Trophoblast cell (in vitro differentiated cells and primary cell): ENCODE data around the gene CYGB.

Experiments
- DNase-seq, 2 donors: peaks; one replicate each; pipeline ENCODE4 v3.0.0-alpha.2; 2016
- H2AFZ ChIP-seq: 2 replicates; pipeline ENCODE4 v1.6.1; 2013; ENCODE audit warnings: low read length, moderate library complexity, mild to moderate bottlenecking; ENCODE audit not compliant: insufficient read depth, poor library complexity
- H2AK5ac ChIP-seq: 2 replicates; pipeline ENCODE4 v1.6.1; 2013; ENCODE audit warnings: mild to moderate bottlenecking, low read length
- H2BK120ac ChIP-seq: 2 replicates; pipeline ENCODE4 v1.6.1; 2013; ENCODE audit warnings: low read length, mild to moderate bottlenecking, moderate library complexity; ENCODE audit not compliant: insufficient read depth, poor library complexity
- H2BK12ac ChIP-seq: 2 replicates; pipeline ENCODE4 v1.6.1; 2013; ENCODE audit warnings: mild to moderate bottlenecking, low read length, moderate library complexity
- H2BK5ac ChIP-seq: 2 replicates; pipeline ENCODE4 v1.6.1; 2013; ENCODE audit warnings: low read length, low read depth, moderate library complexity, mild to moderate bottlenecking; ENCODE audit not compliant: poor library complexity
- H3K14ac ChIP-seq: 2 replicates; pipeline ENCODE4 v1.6.1; 2013; ENCODE audit warnings: mild to moderate bottlenecking, low read length
- H3K18ac ChIP-seq: 2 replicates; pipeline ENCODE4 v1.6.1; 2013; ENCODE audit warnings: mild to moderate bottlenecking, low read length
- H3K23ac ChIP-seq: 2 replicates; pipeline ENCODE4 v1.6.1; 2013; ENCODE audit warnings: low read length
- H3K27ac ChIP-seq: 2 replicates; pipeline ENCODE4 v1.5.1; 2013; ENCODE audit warnings: low read depth, mild to moderate bottlenecking, inconsistent platforms, low read length, moderate library complexity
- H3K27me3 ChIP-seq: 2 replicates; pipeline ENCODE4 v1.6.1; 2013; ENCODE audit warnings: inconsistent platforms, mild to moderate bottlenecking, low read length, moderate library complexity; ENCODE audit not compliant: insufficient read depth
- H3K36me3 ChIP-seq, 2 experiments: 1 replicate in 1 of 2; 2 replicates in 1 of 2; pipeline ENCODE4 v1.6.1; 2013; ENCODE audit warnings: low read length in 2 of 2, mild to moderate bottlenecking in 2 of 2, moderate library complexity in 1 of 2; ENCODE audit not compliant: insufficient read depth in 2 of 2, control insufficient read depth in 1 of 2
- H3K4ac ChIP-seq: 2 replicates; pipeline ENCODE4 v1.6.1; 2013; ENCODE audit warnings: low read depth, mild to moderate bottlenecking, low read length, moderate library complexity
- H3K4me1 ChIP-seq, 2 experiments: 1 replicate in 1 of 2; 2 replicates in 1 of 2; pipeline ENCODE4 v1.6.1; 2013; ENCODE audit warnings: low read length in 2 of 2, mild to moderate bottlenecking in 2 of 2, moderate library complexity in 1 of 2; ENCODE audit not compliant: insufficient read depth in 2 of 2, control insufficient read depth in 1 of 2
- H3K4me2 ChIP-seq: 2 replicates; pipeline ENCODE4 v1.6.1; 2013; ENCODE audit warnings: inconsistent platforms, mild to moderate bottlenecking, low read length, moderate library complexity
- H3K4me3 ChIP-seq: 2 replicates; pipeline ENCODE4 v1.5.1; 2013; ENCODE audit warnings: mild to moderate bottlenecking, low read depth, low read length, inconsistent platforms
- H3K79me1 ChIP-seq: one replicate; pipeline ENCODE4 v1.6.1; 2013; ENCODE audit warnings: low read length
- H3K79me2 ChIP-seq: 2 replicates; pipeline ENCODE4 v1.6.1; 2013; ENCODE audit warnings: low read length, mild to moderate bottlenecking; ENCODE audit not compliant: control insufficient read depth, insufficient read depth, poor library complexity
- H3K9ac ChIP-seq: 2 replicates; pipeline ENCODE4 v1.6.1; 2013; ENCODE audit warnings: mild to moderate bottlenecking, low read length
- H3K9me3 ChIP-seq: 2 replicates; pipeline ENCODE4 v1.6.1; 2013; ENCODE audit warnings: low read depth, mild to moderate bottlenecking, control low read depth, inconsistent platforms, low read length; ENCODE audit not compliant: insufficient read depth
- H4K12ac ChIP-seq: 2 replicates; pipeline ENCODE4 v1.6.1; 2013; ENCODE audit warnings: low read depth, mild to moderate bottlenecking, low read length, moderate library complexity
- H4K8ac ChIP-seq: 2 replicates; pipeline ENCODE4 v1.6.1; 2013; ENCODE audit warnings: low read depth, mild to moderate bottlenecking, low read length, moderate library complexity
- H4K91ac ChIP-seq: one replicate; pipeline ENCODE4 v1.6.1; 2013; ENCODE audit warnings: low read depth, mild to moderate bottlenecking, low read length, moderate library complexity
- WGBS: extraction: QIAGEN DNeasy Blood & Tissue Kit; methylation state at CpG from one replicate; pipeline ENCODE4 v1.1.7; 2013; ENCODE audit warnings: missing lambda C conversion rate; ENCODE audit not compliant: insufficient read length, insufficient coverage; ENCODE audit errors: extremely low coverage; 5-methylcytosine and 5-hydroxymethylcytosine counted together

Gene CYGB

DNA sequence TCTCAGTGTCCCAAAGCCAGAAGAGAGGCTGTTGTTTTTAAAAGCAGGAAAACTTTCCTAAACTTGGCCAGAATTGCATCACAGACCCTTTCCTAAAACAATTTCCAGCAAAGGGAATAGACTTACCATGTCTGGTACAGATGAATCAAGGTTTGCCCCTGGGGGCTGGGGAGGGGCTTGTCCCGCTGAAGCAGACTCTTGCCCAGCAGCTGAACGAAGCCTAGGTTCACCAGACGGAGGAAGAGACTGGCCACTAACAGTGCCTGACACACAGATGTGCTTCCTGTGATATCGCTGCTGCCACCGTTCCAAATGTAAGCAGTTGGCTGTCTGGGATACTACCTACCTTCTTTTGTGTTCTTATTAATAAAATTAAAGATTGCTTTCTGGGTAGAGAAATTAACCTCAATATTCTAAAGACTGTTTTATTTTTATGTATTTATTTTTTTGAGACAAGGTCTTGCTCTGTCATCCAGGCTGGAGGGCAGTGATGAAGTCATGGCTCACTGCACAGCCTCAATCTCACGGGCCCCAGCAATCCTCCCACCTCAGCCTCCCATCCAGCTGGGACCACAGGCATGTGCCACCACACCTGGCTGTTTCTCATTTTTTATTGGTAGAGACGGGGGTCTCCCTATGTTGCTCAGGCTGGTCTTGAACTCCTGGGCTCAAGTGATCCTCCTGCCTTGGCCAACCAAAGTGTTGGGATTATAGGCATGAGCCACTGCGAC lies 15.8 kb upstream of the CYGB start:
- Histone ChIP-seq H2AFZ (peak overlapping the region; percentile 46), H3K79me1 (peaks cover 29% of the 10 kb centered on the region), H2BK12ac (peak overlapping the region; percentile 81), H3K23ac (no peak overlapping the region), H3K27ac (no peak overlapping the region), H3K4me2 (no peak overlapping the region), H3K18ac (no peak overlapping the region), H2BK120ac (peak overlapping the region; percentile 31), H4K8ac (no peak overlapping the region), H4K12ac (no peak overlapping the region), H3K36me3 (no peaks in the 10 kb centered on the region), H3K27me3 (no peaks in the 10 kb centered on the region), H3K4me1 (peaks cover 11 to 13% of the 10 kb centered on the region in 2 experiments), H3K79me2 (peaks cover 11% of the 10 kb centered on the region), H4K91ac (peak overlapping the region; percentile 35), H2BK5ac (peak overlapping the region; percentile 9), H3K4me3 (no peak overlapping the region), H3K9ac (no peak overlapping the region), H3K9me3 (no peaks in the 10 kb centered on the region), H3K4ac (no peak overlapping the region), H2AK5ac (no peak overlapping the region), H3K14ac (peak overlapping the region; percentile 57)
- whole genome bisulfite sequencing, result no CpG with 5 or more reads among the region's 8 CpGs
- peak in 1 of 2 donors; percentile 35 for DNase-seq

DNA sequence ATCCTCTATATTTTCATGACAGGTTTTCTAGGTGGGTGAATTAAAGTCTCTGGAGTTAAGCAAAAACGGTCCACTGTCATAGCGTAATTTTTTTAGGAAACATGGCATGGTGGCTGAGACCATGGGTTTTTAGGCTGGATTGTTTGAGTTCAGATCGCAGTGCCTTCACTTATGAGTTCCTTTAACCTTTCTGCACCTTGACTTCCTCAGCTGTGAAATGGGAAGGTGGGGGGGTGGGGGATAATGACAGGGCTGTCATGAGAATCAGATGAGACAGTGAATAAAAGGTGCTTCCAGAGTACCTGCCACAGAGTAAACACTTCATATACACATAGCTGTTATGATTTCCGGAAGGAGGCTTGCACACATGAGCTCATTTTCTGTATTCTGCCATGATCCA lies 14.2 kb upstream of the CYGB start:
- H4K8ac ChIP-seq, result peak overlapping the region; percentile 53
- DNase-seq, result no peak
- whole genome bisulfite sequencing, result no CpG with 5 or more reads among the region's 4 CpGs
- H3K14ac ChIP-seq, result peak overlapping the region; percentile 60
- no peaks in the 10 kb centered on the region for H3K79me2 ChIP-seq
- peak overlapping the region; percentile 61 for H2BK5ac ChIP-seq
- H4K91ac ChIP-seq, result peak overlapping the region; percentile 74
- H2AFZ ChIP-seq, result no peak overlapping the region
- no peak overlapping the region for H3K18ac ChIP-seq
- H4K12ac ChIP-seq, result no peak overlapping the region
- no peak overlapping the region for H3K23ac ChIP-seq
- H3K4me2 ChIP-seq, result no peak overlapping the region
- H2BK12ac ChIP-seq, result peak overlapping the region; percentile 77
- peaks cover 13 to 14% of the 10 kb centered on the region in 2 experiments for H3K4me1 ChIP-seq
- no peak overlapping the region for H3K4me3 ChIP-seq
- H3K27ac ChIP-seq, result peak overlapping the region; percentile 43
- H3K79me1 ChIP-seq, result peaks cover 15% of the 10 kb centered on the region
- H2AK5ac ChIP-seq, result no peak overlapping the region
- H3K27me3 ChIP-seq, result no peaks in the 10 kb centered on the region
- no peaks in the 10 kb centered on the region for H3K9me3 ChIP-seq
- no peaks in the 10 kb centered on the region for H3K36me3 ChIP-seq
- H3K4ac ChIP-seq, result peak overlapping the region; percentile 76
- H3K9ac ChIP-seq, result no peak overlapping the region
- H2BK120ac ChIP-seq, result peak overlapping the region; percentile 83

DNA sequence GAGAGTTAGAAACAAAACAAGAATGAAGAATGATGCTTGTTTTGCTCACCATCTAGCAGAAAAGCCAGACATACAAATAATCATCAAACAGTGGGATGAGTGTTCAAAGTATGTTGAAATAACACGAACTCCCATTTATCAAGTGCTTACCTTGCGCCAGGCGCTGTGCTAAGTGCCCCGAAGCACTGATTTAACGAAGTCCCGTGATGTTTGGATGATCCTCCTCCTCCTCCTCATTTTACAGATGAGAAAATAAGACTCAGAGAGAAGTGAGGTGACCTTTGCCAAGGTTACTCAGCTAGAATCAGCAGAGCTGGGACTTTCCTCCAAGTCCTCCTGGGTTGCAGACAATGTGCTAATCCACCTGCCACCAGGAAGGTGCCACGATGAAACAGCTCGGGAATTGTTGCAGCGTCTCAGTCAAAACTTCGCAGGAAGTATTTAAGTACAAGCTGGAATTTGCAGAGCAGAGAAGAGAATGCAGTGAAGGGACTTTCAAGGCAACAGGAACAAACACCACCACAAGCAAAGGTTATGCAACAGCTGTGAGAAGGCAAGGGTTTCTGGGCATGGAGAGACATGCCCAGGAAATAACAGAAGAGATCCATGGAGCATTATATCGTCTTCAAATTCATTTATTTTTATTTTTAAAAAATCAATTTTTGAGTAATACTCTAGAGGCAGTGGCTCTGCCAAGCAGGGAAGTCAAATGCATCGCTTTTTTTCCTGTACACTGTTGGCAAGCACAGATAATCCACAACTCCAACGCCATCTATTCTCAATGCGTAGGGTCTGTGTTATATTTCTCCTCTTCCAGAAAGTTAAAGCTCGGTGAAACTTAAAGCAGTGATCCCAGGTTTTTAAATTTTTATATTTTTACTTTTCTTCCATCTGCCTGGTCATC lies 13.5 kb upstream of the CYGB start:
- Histone ChIP-seq H3K23ac (no peak overlapping the region), H2BK120ac (no peak overlapping the region), H3K18ac (peak overlapping the region; percentile 27), H3K79me2 (no peaks in the 10 kb centered on the region), H3K9me3 (no peaks in the 10 kb centered on the region), H3K14ac (no peak overlapping the region), H3K27me3 (no peaks in the 10 kb centered on the region), H3K27ac (peak overlapping the region; percentile 33), H2AFZ (no peak overlapping the region), H4K8ac (peak overlapping the region; percentile 16), H2BK5ac (peak overlapping the region; percentile 61), H4K12ac (no peak overlapping the region), H3K4ac (no peak overlapping the region), H2AK5ac (no peak overlapping the region), H3K4me1 (peaks cover 13 to 14% of the 10 kb centered on the region in 2 experiments), H3K9ac (no peak overlapping the region), H3K4me3 (no peak overlapping the region), H3K36me3 (no peaks in the 10 kb centered on the region), H3K4me2 (no peak overlapping the region), H3K79me1 (peaks cover 15% of the 10 kb centered on the region), H2BK12ac (no peak overlapping the region), H4K91ac (peak overlapping the region; percentile 13)
- no CpG with 5 or more reads among the region's 15 CpGs for WGBS
- peak; percentile 54 to 65 for DNase-seq

DNA sequence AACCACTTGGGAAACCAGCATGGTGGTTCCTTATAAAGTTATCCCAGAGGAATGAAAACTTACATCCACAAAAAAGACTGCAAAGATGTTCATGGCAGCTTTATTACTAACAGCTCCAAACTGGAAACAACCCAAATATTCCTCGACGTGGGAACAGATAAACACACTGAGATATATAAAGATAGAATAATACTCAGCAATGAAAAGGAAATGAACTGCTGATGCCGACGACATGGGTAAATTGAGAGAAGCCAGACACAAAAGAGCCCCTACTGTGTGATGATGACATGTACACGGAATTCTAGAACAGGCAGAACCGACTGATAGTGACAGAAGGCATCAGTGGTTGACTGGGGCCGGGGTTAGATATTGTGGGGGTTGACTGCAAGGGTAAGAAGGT lies 12.0 kb upstream of the CYGB start:
- Histone ChIP-seq H3K9me3 (no peaks in the 10 kb centered on the region), H2AK5ac (no peak overlapping the region), H2BK120ac (no peak overlapping the region), H3K79me1 (peaks cover 11% of the 10 kb centered on the region), H3K18ac (no peak overlapping the region), H3K14ac (no peak overlapping the region), H3K4me3 (no peak overlapping the region), H3K9ac (no peak overlapping the region), H3K27ac (no peak overlapping the region), H2AFZ (no peak overlapping the region), H4K91ac (no peak overlapping the region), H3K4me1 (peaks cover 14 to 18% of the 10 kb centered on the region in 2 experiments), H4K8ac (no peak overlapping the region), H3K36me3 (no peaks in the 10 kb centered on the region), H3K27me3 (no peaks in the 10 kb centered on the region), H4K12ac (no peak overlapping the region), H2BK12ac (no peak overlapping the region), H3K23ac (no peak overlapping the region), H3K4ac (no peak overlapping the region), H3K4me2 (no peak overlapping the region), H2BK5ac (no peak overlapping the region), H3K79me2 (no peaks in the 10 kb centered on the region)
- WGBS, result no CpG with 5 or more reads among the region's 7 CpGs
- no peak for DNase-seq
